ENCODE results near the gene HOXC10.
A peak's percentile ranks its signal among the peaks of the same experiment; 100 is the strongest.

Gene HOXC10

DNA sequence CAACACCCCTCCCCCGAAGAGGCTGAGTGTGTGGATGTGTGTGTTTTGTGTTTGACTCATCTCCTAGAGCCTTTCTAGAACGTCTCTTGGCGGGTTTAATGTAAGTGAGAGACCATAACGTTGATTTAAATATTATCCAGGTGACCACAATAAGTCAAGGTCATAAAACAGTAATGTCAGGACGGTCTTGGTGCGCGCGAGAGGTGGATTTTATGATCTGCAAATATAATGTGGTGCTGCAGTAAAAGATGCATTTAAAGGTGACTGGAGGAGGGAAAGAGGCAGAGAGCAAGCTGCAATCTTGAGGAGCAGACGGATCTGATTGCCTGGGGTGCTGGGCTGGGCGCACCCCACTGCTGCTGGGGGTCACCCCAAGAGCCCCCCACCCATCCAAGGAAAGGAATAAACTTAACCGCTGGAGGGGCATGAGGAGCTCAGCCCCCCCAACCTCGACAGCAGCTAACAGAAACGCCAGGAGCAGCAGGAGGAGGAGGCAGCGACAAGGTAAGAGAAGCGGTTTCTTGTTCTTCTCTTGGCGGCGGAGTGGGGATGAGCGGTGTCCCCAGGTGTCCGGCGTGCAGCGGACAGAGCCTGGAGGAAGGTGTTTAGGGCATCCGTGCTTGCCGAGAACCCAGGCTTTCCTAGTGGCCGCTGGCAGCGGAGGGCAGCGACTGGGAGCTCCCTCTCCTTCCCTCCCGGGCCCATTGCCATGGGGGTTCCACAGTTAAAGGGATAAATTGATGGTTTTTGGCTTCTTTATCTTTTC is 5.5 kb downstream of the HOXC10 start:
- no peak overlapping the region for H3K27ac ChIP-seq (ENCODE audit: low read length)
- no peaks in the 10 kb centered on the region for H3K9me3 ChIP-seq (ENCODE audit: insufficient read depth, low read length)
- H2AFZ ChIP-seq (ENCODE audit: low read depth, low read length) = no peak overlapping the region
- no peaks in the 10 kb centered on the region for H3K79me2 ChIP-seq (ENCODE audit: low read length)
- TF ChIP-seq EZH2phosphoT487 (IDR thresholded peaks at IDR 0.05; ENCODE audit: low read depth) = no peak
- TF ChIP-seq, protein P1, sequence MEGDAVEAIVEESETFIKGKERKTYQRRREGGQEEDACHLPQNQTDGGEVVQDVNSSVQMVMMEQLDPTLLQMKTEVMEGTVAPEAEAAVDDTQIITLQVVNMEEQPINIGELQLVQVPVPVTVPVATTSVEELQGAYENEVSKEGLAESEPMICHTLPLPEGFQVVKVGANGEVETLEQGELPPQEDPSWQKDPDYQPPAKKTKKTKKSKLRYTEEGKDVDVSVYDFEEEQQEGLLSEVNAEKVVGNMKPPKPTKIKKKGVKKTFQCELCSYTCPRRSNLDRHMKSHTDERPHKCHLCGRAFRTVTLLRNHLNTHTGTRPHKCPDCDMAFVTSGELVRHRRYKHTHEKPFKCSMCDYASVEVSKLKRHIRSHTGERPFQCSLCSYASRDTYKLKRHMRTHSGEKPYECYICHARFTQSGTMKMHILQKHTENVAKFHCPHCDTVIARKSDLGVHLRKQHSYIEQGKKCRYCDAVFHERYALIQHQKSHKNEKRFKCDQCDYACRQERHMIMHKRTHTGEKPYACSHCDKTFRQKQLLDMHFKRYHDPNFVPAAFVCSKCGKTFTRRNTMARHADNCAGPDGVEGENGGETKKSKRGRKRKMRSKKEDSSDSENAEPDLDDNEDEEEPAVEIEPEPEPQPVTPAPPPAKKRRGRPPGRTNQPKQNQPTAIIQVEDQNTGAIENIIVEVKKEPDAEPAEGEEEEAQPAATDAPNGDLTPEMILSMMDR (IDR thresholded peaks at IDR 0.05; ENCODE audit: low read depth, low read length) = no peak
- H3K4me1 ChIP-seq (ENCODE audit: low read length) = peaks cover 67% of the 10 kb centered on the region
- H3K4me2 ChIP-seq (ENCODE audit: low read length) = peak overlapping the region; percentile 99
- peak overlapping the region; percentile 66 for H3K9ac ChIP-seq (ENCODE audit: low read length)
- 0 out of 2 replicates have a peak, but pooled peaks cover 8% of the 10 kb centered on the region for H3K27me3 ChIP-seq (ENCODE audit: low read depth, low read length)
- no peaks in the 10 kb centered on the region for H3K36me3 ChIP-seq (replicated peaks; ENCODE audit: low read depth, low read length)
- peak overlapping the region; percentile 77 for H3K4me3 ChIP-seq (ENCODE audit: low read length)
- H4K20me1 ChIP-seq (ENCODE audit: insufficient read depth, low read length) = no peaks in the 10 kb centered on the region

DNA sequence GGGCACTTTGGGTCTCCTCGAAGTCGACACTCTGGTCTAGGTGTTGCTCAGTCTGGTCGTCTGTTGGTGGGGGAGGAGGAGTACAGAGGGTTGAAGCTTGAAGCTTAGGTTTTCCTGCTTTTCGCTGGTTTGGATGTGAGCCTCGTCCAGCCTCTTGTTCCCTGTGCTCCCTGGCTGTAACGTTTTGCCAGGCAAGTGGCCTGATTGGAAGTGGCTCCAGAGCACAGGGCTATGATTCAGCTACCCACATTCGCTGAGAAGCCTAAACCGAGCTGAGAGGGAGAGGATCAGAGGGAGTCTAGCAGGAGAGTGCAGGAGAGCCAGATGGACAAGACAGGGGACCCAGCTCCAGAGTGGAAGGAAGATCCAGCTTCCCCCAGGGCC is 6.1 kb downstream of the HOXC10 start:
- no peaks in the 10 kb centered on the region for H3K9me3 ChIP-seq (ENCODE audit: insufficient read depth, low read length)
- no peaks in the 10 kb centered on the region for H3K79me2 ChIP-seq (ENCODE audit: low read length)
- peaks cover 67% of the 10 kb centered on the region for H3K4me1 ChIP-seq (ENCODE audit: low read length)
- H3K4me3 ChIP-seq (ENCODE audit: low read length) = peak overlapping the region; percentile 77
- 0 out of 2 replicates have a peak, but pooled peaks cover 8% of the 10 kb centered on the region for H3K27me3 ChIP-seq (ENCODE audit: low read depth, low read length)
- H3K4me2 ChIP-seq (ENCODE audit: low read length) = peak overlapping the region; percentile 99
- peak overlapping the region; percentile 9; the same call in 1 of the 2 replicates for H3K9ac ChIP-seq (ENCODE audit: low read length)
- no peaks in the 10 kb centered on the region for H4K20me1 ChIP-seq (ENCODE audit: insufficient read depth, low read length)
- no peak overlapping the region for H2AFZ ChIP-seq (ENCODE audit: low read depth, low read length)
- no peak overlapping the region for H3K27ac ChIP-seq (ENCODE audit: low read length)
- TF ChIP-seq, protein P1 (IDR thresholded peaks at IDR 0.05; ENCODE audit: low read depth, low read length) = no peak
- TF ChIP-seq EZH2phosphoT487 (IDR thresholded peaks at IDR 0.05; ENCODE audit: low read depth) = no peak
- no peaks in the 10 kb centered on the region for H3K36me3 ChIP-seq (replicated peaks; ENCODE audit: low read depth, low read length)

DNA sequence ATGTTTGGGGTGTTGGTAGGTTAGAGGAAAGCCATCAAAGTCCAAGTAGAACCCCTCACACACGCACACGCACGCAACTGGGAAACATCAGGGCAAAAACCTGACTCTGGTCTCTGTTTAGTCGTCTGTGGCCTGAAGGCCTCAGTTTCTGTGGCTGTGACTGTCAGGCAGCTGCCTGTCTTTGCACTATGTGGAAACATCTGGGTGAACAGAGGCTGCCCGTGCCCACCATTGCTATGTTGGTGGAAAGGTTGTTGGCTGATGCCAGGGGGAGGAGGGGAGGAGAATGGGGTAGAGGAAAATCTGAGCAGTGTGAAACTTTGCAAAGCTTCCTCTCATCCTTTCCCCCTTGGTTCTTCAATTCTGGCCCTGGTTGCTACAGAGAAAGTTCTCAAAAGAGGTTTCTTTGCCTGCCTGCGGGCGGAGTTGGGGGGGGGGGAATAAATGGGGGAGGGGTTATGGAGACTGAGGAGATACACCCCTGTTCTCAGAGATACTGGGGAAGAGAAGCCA is 7.5 kb downstream of the HOXC10 start:
- H3K9ac ChIP-seq (ENCODE audit: low read length) = peak overlapping the region; percentile 27; the same call in 1 of the 2 replicates
- H2AFZ ChIP-seq (ENCODE audit: low read depth, low read length) = no peak overlapping the region
- 0 out of 2 replicates have a peak, but pooled peaks cover 8% of the 10 kb centered on the region for H3K27me3 ChIP-seq (ENCODE audit: low read depth, low read length)
- peak overlapping the region; percentile 99 for H3K4me2 ChIP-seq (ENCODE audit: low read length)
- H4K20me1 ChIP-seq (ENCODE audit: insufficient read depth, low read length) = no peaks in the 10 kb centered on the region
- TF ChIP-seq, protein P1 (IDR thresholded peaks at IDR 0.05; ENCODE audit: low read depth, low read length) = no peak
- TF ChIP-seq EZH2phosphoT487 (IDR thresholded peaks at IDR 0.05; ENCODE audit: low read depth) = no peak
- H3K27ac ChIP-seq (ENCODE audit: low read length) = peak overlapping the region; percentile 18; the same call in 1 of the 2 replicates
- H3K79me2 ChIP-seq (ENCODE audit: low read length) = no peaks in the 10 kb centered on the region
- H3K36me3 ChIP-seq (replicated peaks; ENCODE audit: low read depth, low read length) = no peaks in the 10 kb centered on the region
- no peaks in the 10 kb centered on the region for H3K9me3 ChIP-seq (ENCODE audit: insufficient read depth, low read length)
- peak overlapping the region; percentile 1; the same call in 1 of the 2 replicates for H3K4me3 ChIP-seq (ENCODE audit: low read length)
- peaks cover 70% of the 10 kb centered on the region for H3K4me1 ChIP-seq (ENCODE audit: low read length)
